IMR-90 (cell line): Measurements from ENCODE around the gene EMID1. TPM values are rescaled to one million over a fixed set of nuclear protein-coding genes. Genes with fewer than 3 reads are reported as not detected.

Experiments
- ATAC-seq: fragments of 200-7000 bp; cut with Tn5 transposase; 2 replicates; pipeline ENCODE4 v1.9.1; 2020; ENCODE audit warnings: low read depth, mild to moderate bottlenecking, moderate library complexity
- BruUV-seq: library from RNA; stranded (reverse); fragments of 400-500 nt; replicated peaks from 2 replicates; lab custom pipeline; 2021; lab: Mats Ljungman, UMichigan
- CTCF ChIA-PET: fragments of 300-600 bp; formaldehyde crosslinking; extraction: SDS; loops from one replicate; lab custom pipeline; 2021; ENCODE audit warnings: antibody characterized with exemption; lab: Yijun Ruan, JAX
- POLR2A ChIA-PET: fragments of 300-600 bp; sonication (Branson Sonifier 250); formaldehyde crosslinking; loops from one replicate; lab custom pipeline; 2022; ENCODE audit warnings: antibody characterized with exemption; ENCODE audit not compliant: unreplicated experiment; lab: Charles Lee
- DNase-seq: peaks from one replicate; pipeline ENCODE4 v3.0.0; 2013
- H2AFZ ChIP-seq: replicated peaks from 2 replicates; pipeline ENCODE3; 2013; ENCODE audit warnings: low read length, mild to moderate bottlenecking; ENCODE audit not compliant: poor library complexity
- H2AK5ac ChIP-seq: 2 replicates; pipeline ENCODE4 v1.6.1; 2013; ENCODE audit warnings: low read depth, low read length, inconsistent platforms
- H2AK9ac ChIP-seq: replicated peaks from 2 replicates; pipeline ENCODE3; 2013; ENCODE audit warnings: mild to moderate bottlenecking, low read depth, low read length, moderate library complexity; ENCODE audit not compliant: poor library complexity
- H2BK120ac ChIP-seq: 2 replicates; pipeline ENCODE4 v1.6.1; 2013; ENCODE audit warnings: low read depth, low read length, inconsistent platforms
- H2BK15ac ChIP-seq: 3 replicates; pipeline ENCODE4 v1.6.1; 2013; ENCODE audit warnings: low read depth, low read length, inconsistent platforms
- H2BK20ac ChIP-seq: 2 replicates; pipeline ENCODE4 v1.6.1; 2013; ENCODE audit warnings: low read depth, mild to moderate bottlenecking, inconsistent platforms, low read length, moderate library complexity
- H2BK5ac ChIP-seq: 2 replicates; pipeline ENCODE4 v1.6.1; 2013; ENCODE audit warnings: mild to moderate bottlenecking, low read depth, low read length, inconsistent platforms; ENCODE audit not compliant: poor library complexity, severe bottlenecking
- H3K14ac ChIP-seq: replicated peaks from 2 replicates; pipeline ENCODE4 v1.6.1; 2013; ENCODE audit warnings: low read depth, low read length, inconsistent platforms
- H3K18ac ChIP-seq: 2 replicates; pipeline ENCODE4 v1.6.1; 2013; ENCODE audit warnings: low read depth, low read length, control low read depth
- H3K23ac ChIP-seq: 2 replicates; pipeline ENCODE4 v1.6.1; 2013; ENCODE audit warnings: low read depth, low read length, inconsistent platforms
- H3K27ac ChIP-seq: 2 replicates; pipeline ENCODE4 v1.5.1; 2013; ENCODE audit warnings: mild to moderate bottlenecking, control low read depth, low read length; ENCODE audit not compliant: insufficient read depth
- H3K27me3 ChIP-seq: 2 replicates; pipeline ENCODE4 v1.6.1; 2013; ENCODE audit warnings: low read length; ENCODE audit not compliant: control insufficient read depth, insufficient read depth
- H3K36me3 ChIP-seq: 2 replicates; pipeline ENCODE4 v1.6.1; 2013; ENCODE audit warnings: low read length, mixed read lengths; ENCODE audit not compliant: control insufficient read depth, insufficient read depth
- H3K4ac ChIP-seq: 2 replicates; pipeline ENCODE4 v1.6.1; 2013; ENCODE audit warnings: low read depth, low read length, inconsistent platforms
- H3K4me1 ChIP-seq: 2 replicates; pipeline ENCODE4 v1.6.1; 2013; ENCODE audit warnings: low read length, mixed read lengths; ENCODE audit not compliant: control insufficient read depth, insufficient read depth
- H3K4me2 ChIP-seq: 2 replicates; pipeline ENCODE4 v1.6.1; 2013; ENCODE audit warnings: low read depth, mild to moderate bottlenecking, control low read depth, low read length, moderate library complexity
- H3K4me3 ChIP-seq: 2 replicates; pipeline ENCODE4 v1.5.1; 2013; ENCODE audit warnings: low read depth, mild to moderate bottlenecking, control low read depth, low read length, moderate library complexity; ENCODE audit not compliant: insufficient read depth
- H3K56ac ChIP-seq: 2 replicates; pipeline ENCODE4 v1.6.1; 2013; ENCODE audit warnings: low read length, inconsistent platforms; ENCODE audit not compliant: insufficient read depth; ENCODE audit errors: extremely low read depth
- H3K79me1 ChIP-seq, 2 experiments: 2 replicates each; pipeline ENCODE4 v1.6.1; 2013; ENCODE audit warnings: low read length in 2 of 2, inconsistent platforms in 1 of 2, low read depth in 1 of 2
- H3K9ac ChIP-seq: 2 replicates; pipeline ENCODE4 v1.6.1; 2013; ENCODE audit warnings: low read depth, low read length, control low read depth
- H3K9me1 ChIP-seq: 2 replicates; pipeline ENCODE4 v1.6.1; 2013; ENCODE audit warnings: low read length, inconsistent platforms; ENCODE audit not compliant: insufficient read depth
- H3K9me3 ChIP-seq: 2 replicates; pipeline ENCODE4 v1.6.1; 2013; ENCODE audit warnings: low read length; ENCODE audit not compliant: control insufficient read depth, insufficient read depth
- H4K20me1 ChIP-seq: 2 replicates; pipeline ENCODE4 v1.6.1; 2013; ENCODE audit warnings: low read length, inconsistent platforms; ENCODE audit not compliant: insufficient read depth
- H4K5ac ChIP-seq: 2 replicates; pipeline ENCODE4 v1.6.1; 2013; ENCODE audit warnings: mild to moderate bottlenecking, low read depth, low read length, control low read depth
- H4K8ac ChIP-seq, 2 experiments: 2 replicates each; pipeline ENCODE4 v1.6.1; 2013; ENCODE audit warnings: low read depth in 2 of 2, low read length in 2 of 2, control low read depth in 1 of 2, inconsistent platforms in 1 of 2
- H4K91ac ChIP-seq: 2 replicates; pipeline ENCODE4 v1.6.1; 2013; ENCODE audit warnings: low read depth, low read length, inconsistent platforms; ENCODE audit not compliant: insufficient read depth
- BHLHE40 ChIP-seq: fragments of 150-350 bp; IDR thresholded peaks from 2 replicates; pipeline ENCODE4 v1.6.1; 2016; ENCODE audit warnings: mild to moderate bottlenecking, low read depth, low read length
- FOS ChIP-seq: fragments of 150-350 bp; IDR thresholded peaks from 2 replicates; pipeline ENCODE4 v1.6.1; 2016; ENCODE audit warnings: low read depth, low read length
- MAFK ChIP-seq: IDR thresholded peaks from 2 replicates; pipeline ENCODE4 v1.6.1; 2012; ENCODE audit warnings: low read depth, low read length, improper control_type of control experiment
- MAZ ChIP-seq: IDR thresholded peaks from 2 replicates; pipeline ENCODE4 v1.6.1; 2012; ENCODE audit warnings: low read depth, mild to moderate bottlenecking, low read length, improper control_type of control experiment, moderate library complexity, borderline replicate concordance
- NFE2L2 ChIP-seq: fragments of 150-350 bp; IDR thresholded peaks from 2 replicates; pipeline ENCODE4 v1.6.1; 2016; ENCODE audit warnings: low read depth, mild to moderate bottlenecking, low read length
- POLR2A ChIP-seq: IDR thresholded peaks from 2 replicates; pipeline ENCODE4 v1.6.1; 2012; ENCODE audit warnings: mild to moderate bottlenecking, low read depth, low read length
- RCOR1 ChIP-seq: IDR thresholded peaks from 2 replicates; pipeline ENCODE4 v1.6.1; 2012; ENCODE audit warnings: mild to moderate bottlenecking, low read length, improper control_type of control experiment; ENCODE audit not compliant: insufficient replicate concordance
- SMC3 ChIP-seq: fragments of 150-350 bp; IDR thresholded peaks from 2 replicates; pipeline ENCODE4 v1.6.1; 2016; ENCODE audit warnings: low read depth, mild to moderate bottlenecking, antibody characterized with exemption, low read length, moderate library complexity
- WGBS, 2 experiments: methylation state at CpG; one replicate each; pipeline versions ENCODE4 v1.1.5 to v1.1.7; 2013; ENCODE audit warnings: missing lambda C conversion rate in 2 of 2; ENCODE audit not compliant: insufficient read length in 1 of 2; ENCODE audit errors: extremely low coverage in 2 of 2; 5-methylcytosine and 5-hydroxymethylcytosine counted together
- dilution Hi-C: fragments of 300-500 bp; cut with HindIII; formaldehyde crosslinking; loops from one replicate; pipeline ENCODE4 v1.14.3; 2018; ENCODE audit warnings: low sequenced_read_pairs; ENCODE audit not compliant: unreplicated experiment
- in situ Hi-C: fragments of 300-500 bp; cut with MboI; formaldehyde crosslinking; loops from 3 replicates; pipeline ENCODE4 v1.14.3; 2019; ENCODE audit warnings: low sequenced_read_pairs, inconsistent platforms, mixed read lengths
- intact Hi-C: fragments of 100-400 bp; cut with micrococcal nuclease; formaldehyde crosslinking; loops from 2 replicates; pipeline ENCODE4 v1.10.0; 2022
- polyA plus RNA-seq, 3 experiments: library from polyadenylated mRNA; depleted of rRNA; stranded (reverse); fragments of >200 nt; gene quantifications; 2 replicates each; pipeline ENCODE4 v1.2.3, GENCODE V29; 2012; ENCODE audit warnings: low replicate concordance in 1 of 3
- total RNA-seq: library from RNA; depleted of rRNA; stranded (reverse); fragments of >200 nt; gene quantifications from 2 replicates; pipeline ENCODE4 v1.2.3, GENCODE V29; 2012
- TF ChIP-seq, protein P1 (sequence below): fragments of 150-350 bp; IDR thresholded peaks from 2 replicates; pipeline ENCODE4 v1.6.1; 2016; ENCODE audit warnings: low read depth, mild to moderate bottlenecking, low read length, moderate library complexity, borderline replicate concordance

EMID1 gene
- total and polyA plus RNA-seq, 2 of the 4 experiments (the other 2 are of a cell fraction), result 0.54 to 1.3 TPM

DNA sequence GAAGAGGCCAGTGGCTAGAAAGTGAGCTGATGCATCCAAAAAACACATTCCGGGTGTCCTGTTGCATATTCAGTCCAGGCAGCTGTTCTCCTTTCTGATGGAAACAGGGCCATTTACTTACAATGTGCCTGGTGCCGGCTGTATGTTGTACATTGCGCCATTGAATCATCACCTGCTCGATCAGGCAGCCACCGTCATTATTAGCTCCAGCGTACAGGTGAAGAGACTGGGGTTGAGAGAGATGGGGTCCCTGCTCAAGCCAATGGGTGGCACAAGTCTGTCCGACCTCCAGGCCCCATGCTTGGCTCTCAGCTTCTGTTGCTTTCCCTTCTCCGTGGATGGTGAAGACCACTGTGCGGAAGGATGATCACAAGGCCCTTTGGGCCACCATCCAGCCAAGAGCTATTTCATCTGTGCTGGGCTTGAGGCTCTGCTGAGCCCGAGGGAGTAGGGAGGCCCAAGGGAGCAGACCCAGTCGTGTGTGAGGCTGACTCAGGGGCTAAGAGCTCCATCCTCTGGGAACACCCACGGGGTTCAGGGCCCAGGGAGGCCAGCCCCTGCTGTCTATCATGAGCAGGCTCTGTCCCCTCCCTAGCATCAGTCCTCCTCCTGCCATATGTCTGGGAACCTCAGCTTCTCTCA is 20.7 kb upstream of the EMID1 start:
- Histone ChIP-seq H3K4me1 (no peaks in the 10 kb centered on the region), H3K23ac (no peak overlapping the region), H3K27ac (no peak overlapping the region), H2AK9ac (no peak overlapping the region), H3K36me3 (no peaks in the 10 kb centered on the region), H2AFZ (no peak overlapping the region), H3K9me3 (peaks cover 2% of the 10 kb centered on the region; the same call in 1 of the 2 replicates), H3K14ac (no peak overlapping the region), H3K9ac (no peak overlapping the region), H4K5ac (no peak overlapping the region), H4K20me1 (no peaks in the 10 kb centered on the region), H2BK20ac (no peak overlapping the region), H3K79me1 (no peaks in the 10 kb centered on the region), H3K4me3 (no peak overlapping the region), H3K56ac (no peak overlapping the region), H3K27me3 (peaks cover 9% of the 10 kb centered on the region), H2BK120ac (no peak overlapping the region), H2AK5ac (no peak overlapping the region), H2BK5ac (no peak overlapping the region), H3K18ac (no peak overlapping the region), H3K4me2 (no peak overlapping the region), H4K8ac (no peak overlapping the region), H2BK15ac (no peak overlapping the region), H3K9me1 (no peaks in the 10 kb centered on the region), H3K4ac (no peak overlapping the region), H4K91ac (no peak overlapping the region)
- 75% methylated on average over 6 of the region's 12 CpGs; no CpG with 5 or more reads in 1 of the 2 experiments for WGBS, 2 experiments
- ChIA-PET POLR2A (no interaction called here), CTCF (no interaction called here)
- in situ Hi-C loops, result no loop called here
- DNase-seq (no peak), ATAC-seq (no peak; the same call in 1 of the 2 replicates)
- dilution Hi-C loops, result no loop called here
- BruUV-seq, result no TSS peak
- intact Hi-C loops, result no loop called here
- TF ChIP-seq MAZ (no peak), BHLHE40 (no peak), SMC3 (no peak), POLR2A (no peak), FOS (no peak), MAFK (no peak), NFE2L2 (no peak), RCOR1 (no peak)
- TF ChIP-seq, protein P1, sequence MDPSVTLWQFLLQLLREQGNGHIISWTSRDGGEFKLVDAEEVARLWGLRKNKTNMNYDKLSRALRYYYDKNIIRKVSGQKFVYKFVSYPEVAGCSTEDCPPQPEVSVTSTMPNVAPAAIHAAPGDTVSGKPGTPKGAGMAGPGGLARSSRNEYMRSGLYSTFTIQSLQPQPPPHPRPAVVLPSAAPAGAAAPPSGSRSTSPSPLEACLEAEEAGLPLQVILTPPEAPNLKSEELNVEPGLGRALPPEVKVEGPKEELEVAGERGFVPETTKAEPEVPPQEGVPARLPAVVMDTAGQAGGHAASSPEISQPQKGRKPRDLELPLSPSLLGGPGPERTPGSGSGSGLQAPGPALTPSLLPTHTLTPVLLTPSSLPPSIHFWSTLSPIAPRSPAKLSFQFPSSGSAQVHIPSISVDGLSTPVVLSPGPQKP, result no peak
